HepG2 (cell line): Measurements from ENCODE around the gene GRIA2. TPM values are rescaled to one million over a fixed set of nuclear protein-coding genes. Genes with fewer than 3 reads are reported as not detected.
A peak's percentile ranks its signal among the peaks of the same experiment; 100 is the strongest.

ENCODE experiments used
- BCL6 ChIP-seq: IDR thresholded peaks from 2 replicates; pipeline ENCODE4 v1.6.1; 2016; ENCODE audit warnings: missing genetic modification reagents, missing compliant biosample characterization
- BRCA1 ChIP-seq: sonication (generic); formaldehyde crosslinking; IDR thresholded peaks from 2 replicates; pipeline ENCODE4 v1.4.0; 2020; ENCODE audit warnings: missing genetic modification reagents
- EHMT2 ChIP-seq: fragments of 200-600 bp; sonication (generic); IDR thresholded peaks from 2 replicates; pipeline ENCODE4 v1.7.0; 2017; ENCODE audit warnings: antibody characterized with exemption, low read depth, low read length, borderline replicate concordance
- FOSL2 ChIP-seq: sonication (generic); formaldehyde crosslinking; IDR thresholded peaks from 2 replicates; pipeline ENCODE4 v1.4.0; 2020; ENCODE audit warnings: missing genetic modification reagents
- HBP1 ChIP-seq: IDR thresholded peaks from 2 replicates; pipeline ENCODE4 v1.6.1; 2016; ENCODE audit warnings: low read depth, control low read depth
- KLF16 ChIP-seq, 2 experiments: sonication (generic) in 1 of 2; formaldehyde crosslinking in 1 of 2; IDR thresholded peaks; 2 replicates each; pipeline versions ENCODE4 v1.6.1 to v1.8.0; 2016 to 2023; ENCODE audit warnings: missing genetic modification reagents in 2 of 2, missing compliant biosample characterization in 1 of 2
- LBX2 ChIP-seq: sonication (generic); formaldehyde crosslinking; IDR thresholded peaks from 2 replicates; pipeline ENCODE4 v1.5.0; 2020; ENCODE audit warnings: missing genetic modification reagents, mild to moderate bottlenecking, borderline replicate concordance
- POGK ChIP-seq: sonication (generic); formaldehyde crosslinking; conservative IDR thresholded peaks from 2 replicates; pipeline ENCODE4 v1.8.0; 2022; ENCODE audit warnings: mild to moderate bottlenecking, moderate library complexity, missing genetic modification reagents
- RXRA ChIP-seq: sonication (generic); formaldehyde crosslinking; IDR thresholded peaks from 2 replicates; pipeline ENCODE4 v1.5.1; 2020; ENCODE audit warnings: missing genetic modification reagents
- TP53 ChIP-seq: sonication (generic); formaldehyde crosslinking; conservative IDR thresholded peaks from 2 replicates; pipeline ENCODE4 v1.4.0; 2020; ENCODE audit warnings: missing genetic modification reagents
- ZC3H13 ChIP-seq: sonication (generic); formaldehyde crosslinking; IDR thresholded peaks from 2 replicates; pipeline ENCODE4 v1.8.1; 2023; ENCODE audit warnings: mild to moderate bottlenecking, missing genetic modification reagents, moderate library complexity
- ZMYM2 ChIP-seq: sonication (generic); formaldehyde crosslinking; IDR thresholded peaks from 2 replicates; pipeline ENCODE4 v1.8.0; 2022; ENCODE audit warnings: mild to moderate bottlenecking, missing genetic modification reagents
- ZNF609 ChIP-seq: sonication (generic); formaldehyde crosslinking; IDR thresholded peaks from 2 replicates; pipeline ENCODE4 v1.4.0; 2020; ENCODE audit warnings: mild to moderate bottlenecking, missing genetic modification reagents, borderline replicate concordance
- ZNF670 ChIP-seq: sonication (generic); formaldehyde crosslinking; IDR thresholded peaks from 2 replicates; pipeline ENCODE4 v1.8.0; 2022; ENCODE audit warnings: mild to moderate bottlenecking, missing genetic modification reagents, borderline replicate concordance
- ZNF777 ChIP-seq: sonication (generic); formaldehyde crosslinking; IDR thresholded peaks from 2 replicates; pipeline ENCODE4 v1.4.0; 2020; ENCODE audit warnings: missing genetic modification reagents
- polyA plus RNA-seq, 8 experiments: library from polyadenylated mRNA; depleted of rRNA in 3 of 8; stranded (reverse) in 7 of 8; unstranded in 1 of 8; fragments of >200 nt; fragmentation: Illumina TruSeq in 4 of 8; extraction: Trizol in 4 of 8; gene quantifications; 2 replicates each; pipeline versions ENCODE4 v1.2.1 to v1.2.3, GENCODE V29; 2011 to 2016; ENCODE audit warnings: low read depth in 4 of 8, missing spikeins in 1 of 8, mixed read lengths in 1 of 8; ENCODE audit not compliant: insufficient read depth in 1 of 8
- total RNA-seq, 5 experiments: library from RNA; depleted of rRNA; stranded (reverse); fragments of >200 nt; fragmentation: Illumina TruSeq; extraction: Trizol; gene quantifications; 2 replicates each; pipeline ENCODE4 v1.2.3, GENCODE V29; 2016; ENCODE audit warnings: low read depth in 1 of 5
- TF ChIP-seq, protein P1 (sequence below): sonication (generic); formaldehyde crosslinking; conservative IDR thresholded peaks from 2 replicates; pipeline ENCODE4 v1.4.0; 2020; ENCODE audit warnings: missing genetic modification reagents

Gene GRIA2
- total and polyA plus RNA-seq, 2 of the 13 experiments (the other 11 are each of a cell fraction or from before 2014, with no cell fraction given), result not detected

DNA sequence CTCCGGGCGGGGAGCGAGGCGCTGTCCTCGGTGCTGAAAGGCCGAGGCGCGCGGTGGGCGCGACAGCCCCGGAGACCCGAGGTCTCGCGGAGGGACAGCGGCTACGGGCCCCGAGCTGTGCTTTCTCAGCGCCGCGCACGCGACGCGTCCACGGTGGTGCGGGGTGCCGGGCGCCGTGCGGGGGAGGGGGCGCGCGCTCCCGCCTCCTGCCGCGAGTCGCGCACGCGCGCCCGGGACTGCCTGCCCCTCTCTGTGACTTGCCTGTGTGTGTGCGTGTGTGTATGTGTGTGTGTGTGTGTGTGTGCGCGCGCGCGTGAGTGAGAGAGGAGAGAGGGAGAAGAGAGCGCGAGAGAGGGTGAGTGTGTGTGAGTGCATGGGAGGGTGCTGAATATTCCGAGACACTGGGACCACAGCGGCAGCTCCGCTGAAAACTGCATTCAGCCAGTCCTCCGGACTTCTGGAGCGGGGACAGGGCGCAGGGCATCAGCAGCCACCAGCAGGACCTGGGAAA is at the start of gene GRIA2 (continued):
- TF ChIP-seq POGK (CRISPR knock-in tag) (peak; percentile 70; the same call in 1 of the 2 replicates), ZNF777 (CRISPR knock-in tag) (peak; percentile 60; the same call in 1 of the 2 replicates), KLF16 (CRISPR knock-in tag; IDR thresholded peaks at IDR 0.05) (peak in 1 of 2 experiments; percentile 83; a peak in 2 of 4 replicates), HBP1 (CRISPR knock-in tag) (peak; percentile 78; the same call in 1 of the 2 replicates), LBX2 (CRISPR knock-in tag) (peak; percentile 82; the same call in 1 of the 2 replicates), FOSL2 (0 out of 2 replicates have a peak, but pooled peaks have one; percentile 14), RXRA (CRISPR knock-in tag) (no peak), BRCA1 (CRISPR knock-in tag) (0 out of 2 replicates have a peak, but pooled peaks have one; percentile 73), ZNF670 (CRISPR knock-in tag) (no peak), TP53 (CRISPR knock-in tag) (no peak), ZMYM2 (CRISPR knock-in tag) (no peak), ZC3H13 (CRISPR knock-in tag) (0 out of 2 replicates have a peak, but pooled peaks have one; percentile 51), BCL6 (CRISPR knock-in tag) (peak; percentile 33; the same call in 1 of the 2 replicates), ZNF609 (CRISPR knock-in tag) (no peak), EHMT2 (peak; percentile 87; the same call in 1 of the 2 replicates)
- TF ChIP-seq, protein P1, sequence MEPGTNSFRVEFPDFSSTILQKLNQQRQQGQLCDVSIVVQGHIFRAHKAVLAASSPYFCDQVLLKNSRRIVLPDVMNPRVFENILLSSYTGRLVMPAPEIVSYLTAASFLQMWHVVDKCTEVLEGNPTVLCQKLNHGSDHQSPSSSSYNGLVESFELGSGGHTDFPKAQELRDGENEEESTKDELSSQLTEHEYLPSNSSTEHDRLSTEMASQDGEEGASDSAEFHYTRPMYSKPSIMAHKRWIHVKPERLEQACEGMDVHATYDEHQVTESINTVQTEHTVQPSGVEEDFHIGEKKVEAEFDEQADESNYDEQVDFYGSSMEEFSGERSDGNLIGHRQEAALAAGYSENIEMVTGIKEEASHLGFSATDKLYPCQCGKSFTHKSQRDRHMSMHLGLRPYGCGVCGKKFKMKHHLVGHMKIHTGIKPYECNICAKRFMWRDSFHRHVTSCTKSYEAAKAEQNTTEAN (CRISPR knock-in tag), result peak; percentile 76; the same call in 1 of the 2 replicates
- TF ChIP-seq, all 625 proteins: peak for 195
